Measurements from ENCODE around the gene MIB2.
"Not testable (repeated sequence)": the region's sequence is repeated elsewhere in the genome, so short reads cannot be mapped to it uniquely, and the experiment has no call there.

MIB2 gene

DNA sequence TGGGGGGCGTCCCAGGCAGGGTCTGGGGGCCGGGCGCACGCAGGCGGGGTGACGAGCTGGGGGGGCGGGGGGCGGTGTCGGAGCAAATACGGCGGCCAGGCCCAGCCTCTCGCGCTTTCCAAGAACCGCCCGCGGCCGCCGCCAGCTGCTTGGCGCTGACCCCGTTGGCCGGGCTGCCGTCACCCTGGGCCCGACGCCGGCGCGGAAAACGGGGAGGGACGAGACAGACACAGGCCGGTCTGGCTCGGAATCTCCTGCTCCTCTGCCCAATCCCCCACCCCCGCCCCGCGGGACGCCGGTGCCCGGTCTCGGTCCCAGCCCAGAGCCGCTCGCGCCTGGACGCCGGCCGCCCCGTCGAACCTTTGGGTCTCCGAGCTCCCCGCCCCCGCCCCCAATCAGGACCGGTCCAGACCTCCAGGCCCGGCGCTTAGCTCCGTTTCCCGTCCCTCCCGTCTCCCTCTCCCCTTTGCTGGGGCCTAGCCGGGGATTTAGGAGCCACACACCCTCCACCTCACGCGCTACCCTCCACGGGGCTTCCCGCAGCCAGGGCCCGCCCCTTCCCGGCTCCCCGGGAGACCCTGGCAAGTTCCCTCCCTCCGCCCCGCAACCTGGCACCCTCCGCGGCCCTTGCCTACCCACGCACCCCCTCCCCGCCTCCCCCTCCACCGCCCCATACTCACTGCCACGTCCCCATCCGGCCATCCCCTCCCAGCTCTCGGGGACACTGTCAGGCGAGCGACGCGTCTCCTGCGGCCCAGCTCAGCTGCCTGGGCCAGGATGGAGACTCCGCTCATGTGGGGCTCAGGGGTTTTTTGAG lies 15.9 kb downstream of the MIB2 start:
- H3K4me3 ChIP-seq (ENCODE audit: low read depth, low read length): no peak overlapping the region
- TF ChIP-seq MYC (IDR thresholded peaks at IDR 0.05; ENCODE audit: low read depth, low read length): no peak
- TF ChIP-seq, protein P1, sequence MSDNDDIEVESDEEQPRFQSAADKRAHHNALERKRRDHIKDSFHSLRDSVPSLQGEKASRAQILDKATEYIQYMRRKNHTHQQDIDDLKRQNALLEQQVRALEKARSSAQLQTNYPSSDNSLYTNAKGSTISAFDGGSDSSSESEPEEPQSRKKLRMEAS (IDR thresholded peaks at IDR 0.05; ENCODE audit: low read depth, low read length): no peak
- no peak for TF ChIP-seq POLR2A (IDR thresholded peaks at IDR 0.05; ENCODE audit: extremely low read depth, insufficient read length)
- TF ChIP-seq, protein P2, sequence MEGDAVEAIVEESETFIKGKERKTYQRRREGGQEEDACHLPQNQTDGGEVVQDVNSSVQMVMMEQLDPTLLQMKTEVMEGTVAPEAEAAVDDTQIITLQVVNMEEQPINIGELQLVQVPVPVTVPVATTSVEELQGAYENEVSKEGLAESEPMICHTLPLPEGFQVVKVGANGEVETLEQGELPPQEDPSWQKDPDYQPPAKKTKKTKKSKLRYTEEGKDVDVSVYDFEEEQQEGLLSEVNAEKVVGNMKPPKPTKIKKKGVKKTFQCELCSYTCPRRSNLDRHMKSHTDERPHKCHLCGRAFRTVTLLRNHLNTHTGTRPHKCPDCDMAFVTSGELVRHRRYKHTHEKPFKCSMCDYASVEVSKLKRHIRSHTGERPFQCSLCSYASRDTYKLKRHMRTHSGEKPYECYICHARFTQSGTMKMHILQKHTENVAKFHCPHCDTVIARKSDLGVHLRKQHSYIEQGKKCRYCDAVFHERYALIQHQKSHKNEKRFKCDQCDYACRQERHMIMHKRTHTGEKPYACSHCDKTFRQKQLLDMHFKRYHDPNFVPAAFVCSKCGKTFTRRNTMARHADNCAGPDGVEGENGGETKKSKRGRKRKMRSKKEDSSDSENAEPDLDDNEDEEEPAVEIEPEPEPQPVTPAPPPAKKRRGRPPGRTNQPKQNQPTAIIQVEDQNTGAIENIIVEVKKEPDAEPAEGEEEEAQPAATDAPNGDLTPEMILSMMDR (IDR thresholded peaks at IDR 0.05; ENCODE audit: low read depth, low read length): no peak

DNA sequence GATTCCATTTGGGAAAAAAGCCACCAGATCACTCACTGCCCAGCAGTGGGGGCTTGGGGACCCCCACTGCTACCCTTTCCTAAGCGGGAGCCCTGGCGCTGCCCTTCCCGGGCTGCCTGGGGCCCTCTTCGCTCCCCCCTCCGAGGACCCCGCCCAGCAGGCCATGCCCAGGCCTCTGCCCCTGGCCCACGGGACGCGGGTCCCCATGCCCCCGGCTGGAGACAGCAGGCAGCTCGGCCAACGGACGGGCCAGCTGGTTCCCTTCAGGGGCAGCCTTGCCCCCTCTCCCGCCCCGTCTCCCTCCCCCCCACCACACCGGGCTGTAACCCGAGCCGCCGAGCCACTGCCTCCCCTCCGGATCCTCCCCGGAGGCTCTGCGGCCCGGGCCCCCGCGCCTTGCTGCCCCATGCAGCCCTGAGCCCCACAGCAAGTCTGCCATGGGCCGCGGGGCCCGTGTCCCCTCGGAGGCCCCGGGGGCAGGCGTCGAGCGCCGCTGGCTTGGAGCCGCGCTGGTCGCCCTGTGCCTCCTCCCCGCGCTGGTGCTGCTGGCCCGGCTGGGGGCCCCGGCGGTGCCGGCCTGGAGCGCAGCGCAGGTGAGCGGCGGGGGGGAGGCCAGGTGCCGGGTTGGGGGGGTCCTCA lies 16.6 kb downstream of the MIB2 start, which contains the start of gene MMP23B:
TSS of gene MMP23B (plus strand) at position 392 of the 639 bp plus-strand sequence. CDS start at position 438, 46 bp downstream.
- TF ChIP-seq, protein P2 (IDR thresholded peaks at IDR 0.05; ENCODE audit: low read depth, low read length): no peak
- TF ChIP-seq POLR2A (IDR thresholded peaks at IDR 0.05; ENCODE audit: extremely low read depth, insufficient read length) (no peak), MYC (IDR thresholded peaks at IDR 0.05; ENCODE audit: low read depth, low read length) (no peak)
- TF ChIP-seq, protein P1 (IDR thresholded peaks at IDR 0.05; ENCODE audit: low read depth, low read length): no peak
- DNase-seq (ENCODE audit: low read depth): peak; percentile 38
- no peak within 1 kb of the TSS for H3K4me3 ChIP-seq (ENCODE audit: low read depth, low read length)

More for the DNA sequence above, 15.9 kb downstream of the MIB2 start:
- DNase-seq (ENCODE audit: low read depth): peak; percentile 5

DNA sequence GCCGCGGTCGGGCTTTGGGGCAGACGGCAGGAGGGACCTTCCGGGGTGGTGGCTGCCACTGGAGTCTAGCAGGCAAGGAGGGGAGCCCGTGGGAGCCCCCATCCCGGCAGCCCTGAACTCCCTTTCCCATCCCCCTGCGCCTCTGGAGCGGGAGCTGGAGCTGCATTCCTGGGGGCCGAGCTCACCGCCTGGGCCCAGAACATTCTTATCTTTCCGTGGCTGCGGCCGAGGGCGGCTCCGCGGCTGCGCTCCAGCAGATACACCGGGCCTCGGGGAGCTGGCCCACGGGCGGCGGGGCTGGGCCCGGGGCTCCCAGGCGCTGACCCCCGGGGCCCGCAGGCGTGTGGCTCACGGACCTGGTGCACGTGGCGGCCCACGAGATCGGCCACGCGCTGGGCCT lies 18.1 kb downstream of the MIB2 start:
- DNase-seq (ENCODE audit: low read depth); H3K4me3 ChIP-seq (ENCODE audit: low read depth, low read length): not testable (repeated sequence)

DNA sequence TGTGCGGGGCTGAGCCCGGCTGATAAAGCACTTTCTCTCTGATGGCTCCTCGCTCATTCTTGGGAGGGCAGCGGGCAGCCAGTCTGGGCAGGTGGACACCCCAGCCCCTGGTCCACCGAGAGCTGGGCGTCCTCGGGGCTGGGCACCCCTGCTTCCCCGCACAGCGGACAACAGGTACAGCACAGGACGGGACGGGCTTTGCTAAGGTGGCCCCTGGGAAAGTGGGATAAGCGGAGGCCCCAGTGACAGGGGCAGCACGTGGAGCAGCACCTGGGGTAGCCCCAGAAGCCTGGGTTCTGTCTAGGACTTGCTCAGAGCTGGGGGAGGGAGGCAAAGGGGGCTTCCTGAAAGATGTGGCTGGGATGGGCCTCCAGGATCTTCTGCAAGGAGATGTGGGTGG lies 19.3 kb downstream of the MIB2 start:
- H3K4me3 ChIP-seq (ENCODE audit: low read depth, low read length); DNase-seq (ENCODE audit: low read depth): not testable (repeated sequence)

DNA sequence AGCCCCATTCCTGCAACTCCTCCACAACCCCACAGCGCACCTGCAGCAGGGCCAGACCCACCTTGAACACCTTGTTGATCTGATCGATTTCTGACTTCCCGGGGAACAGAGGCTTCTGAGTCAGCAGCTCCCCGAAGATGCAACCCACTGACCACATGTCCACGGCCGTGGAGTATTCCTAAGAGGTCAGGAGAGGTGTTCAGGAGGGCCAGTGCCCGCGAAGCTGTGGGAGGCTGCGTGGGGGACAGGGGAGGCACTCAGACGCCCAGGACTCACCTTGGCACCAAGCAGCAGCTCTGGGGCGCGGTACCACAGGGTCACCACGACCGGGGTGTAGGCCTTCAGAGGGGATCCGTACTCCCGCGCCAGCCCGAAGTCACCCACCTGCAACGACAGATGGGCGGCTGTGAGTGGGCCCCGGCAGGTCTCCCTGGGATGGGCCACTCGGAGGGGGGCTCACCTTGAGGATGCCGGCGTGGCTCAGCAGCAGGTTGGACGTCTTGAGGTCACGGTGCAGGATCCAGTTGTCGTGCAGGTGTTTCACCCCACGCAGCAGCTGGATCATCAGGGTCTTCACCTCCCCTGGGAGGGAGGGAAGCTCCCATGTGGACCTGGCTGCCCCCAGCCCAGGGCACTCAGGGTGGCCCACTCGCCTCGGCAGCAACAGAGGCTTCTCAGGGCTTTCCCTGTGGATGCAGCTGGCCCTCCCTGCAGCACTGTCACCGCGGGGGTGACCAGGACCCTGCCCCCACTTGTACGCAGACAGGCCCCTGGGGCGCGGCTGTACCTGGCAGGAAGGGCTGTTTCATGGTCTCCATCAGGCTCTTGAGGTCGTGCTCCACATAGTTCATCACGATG lies 21.6 kb downstream of the MIB2 start:
- DNase-seq (ENCODE audit: low read depth); H3K4me3 ChIP-seq (ENCODE audit: low read depth, low read length): not testable (repeated sequence)

DNA sequence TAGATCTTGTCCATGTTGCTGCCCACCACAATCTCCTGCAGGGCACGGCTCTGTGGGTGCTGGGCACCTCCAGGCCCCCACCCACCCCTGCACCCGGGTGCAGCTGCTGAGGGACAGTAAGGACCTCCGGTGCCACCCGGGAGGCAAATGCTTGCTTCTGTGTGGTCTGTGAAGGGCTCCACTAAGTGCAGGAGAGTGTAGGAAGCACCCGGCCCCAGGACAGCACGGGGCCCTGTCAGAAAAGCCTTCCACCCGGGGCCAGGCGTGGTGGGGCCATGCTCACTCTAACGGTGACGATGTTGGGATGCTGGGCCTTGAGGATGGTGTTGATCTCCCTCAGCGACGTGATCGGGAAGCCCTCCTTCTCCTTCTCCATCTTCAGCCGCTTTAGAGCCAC lies 22.2 kb downstream of the MIB2 start:
- not testable (repeated sequence) for DNase-seq (ENCODE audit: low read depth); H3K4me3 ChIP-seq (ENCODE audit: low read depth, low read length)

DNA sequence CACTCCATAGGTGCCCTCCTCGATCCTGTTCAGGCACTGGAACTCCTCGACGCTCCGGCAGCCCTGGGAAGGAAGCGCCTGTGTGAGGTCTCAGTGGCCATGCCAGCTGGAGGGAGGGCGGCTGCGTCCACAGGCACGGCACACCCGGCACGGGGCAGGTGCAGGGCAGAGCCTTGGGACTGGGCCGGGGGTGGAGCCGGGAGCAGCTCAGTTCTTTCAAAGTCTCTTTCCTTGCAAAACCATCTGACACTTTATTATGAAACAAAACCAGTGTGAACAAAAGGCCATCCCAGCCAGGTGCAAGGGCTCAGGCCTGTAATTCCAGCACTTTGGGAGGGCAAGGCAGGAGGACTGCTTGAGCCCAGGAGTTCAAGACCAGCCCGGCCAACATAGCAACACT lies 23.2 kb downstream of the MIB2 start:
- H3K4me3 ChIP-seq (ENCODE audit: low read depth, low read length); DNase-seq (ENCODE audit: low read depth): not testable (repeated sequence)

DNA sequence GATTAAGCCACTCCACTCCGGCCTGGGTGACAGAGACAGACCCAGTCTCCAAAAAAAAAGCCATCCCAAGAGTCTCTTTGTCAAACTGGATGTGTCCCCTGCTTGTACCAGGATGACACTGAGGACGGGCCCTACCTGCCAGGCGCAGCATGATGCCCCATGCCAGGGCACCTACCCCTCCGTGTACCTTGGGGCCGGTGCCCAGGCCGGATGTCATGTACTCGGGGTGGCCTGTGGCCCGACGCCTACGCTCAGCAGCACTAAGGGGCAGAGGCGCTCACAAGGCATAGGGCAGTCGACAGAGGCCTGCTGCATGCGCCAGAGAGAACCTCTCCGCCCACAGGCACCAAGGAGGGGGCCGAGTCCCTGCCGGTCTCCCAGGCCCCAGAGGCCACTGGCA lies 24.1 kb downstream of the MIB2 start:
- not testable (repeated sequence) for DNase-seq (ENCODE audit: low read depth); H3K4me3 ChIP-seq (ENCODE audit: low read depth, low read length)

DNA sequence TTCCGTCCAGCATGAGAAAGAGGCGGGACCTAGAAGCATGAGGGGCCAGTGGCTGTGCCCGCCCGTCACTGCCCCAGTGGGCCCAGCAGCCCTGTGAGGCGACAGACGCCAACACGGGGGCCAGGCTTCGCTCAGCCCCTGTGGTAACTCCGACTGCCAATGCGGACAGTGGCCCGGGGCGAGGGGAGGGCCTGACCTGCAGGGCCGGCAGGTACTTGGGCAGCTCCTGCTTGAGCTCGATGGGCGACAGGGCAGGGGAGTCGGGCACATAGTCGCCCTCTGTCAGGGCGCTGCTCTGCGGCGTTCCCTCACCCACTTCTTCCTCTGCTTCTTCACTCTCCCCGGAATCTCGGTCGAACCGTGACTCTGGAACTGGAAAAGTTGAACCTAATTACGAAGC lies 24.8 kb downstream of the MIB2 start:
- not testable (repeated sequence) for H3K4me3 ChIP-seq (ENCODE audit: low read depth, low read length); DNase-seq (ENCODE audit: low read depth)

DNA sequence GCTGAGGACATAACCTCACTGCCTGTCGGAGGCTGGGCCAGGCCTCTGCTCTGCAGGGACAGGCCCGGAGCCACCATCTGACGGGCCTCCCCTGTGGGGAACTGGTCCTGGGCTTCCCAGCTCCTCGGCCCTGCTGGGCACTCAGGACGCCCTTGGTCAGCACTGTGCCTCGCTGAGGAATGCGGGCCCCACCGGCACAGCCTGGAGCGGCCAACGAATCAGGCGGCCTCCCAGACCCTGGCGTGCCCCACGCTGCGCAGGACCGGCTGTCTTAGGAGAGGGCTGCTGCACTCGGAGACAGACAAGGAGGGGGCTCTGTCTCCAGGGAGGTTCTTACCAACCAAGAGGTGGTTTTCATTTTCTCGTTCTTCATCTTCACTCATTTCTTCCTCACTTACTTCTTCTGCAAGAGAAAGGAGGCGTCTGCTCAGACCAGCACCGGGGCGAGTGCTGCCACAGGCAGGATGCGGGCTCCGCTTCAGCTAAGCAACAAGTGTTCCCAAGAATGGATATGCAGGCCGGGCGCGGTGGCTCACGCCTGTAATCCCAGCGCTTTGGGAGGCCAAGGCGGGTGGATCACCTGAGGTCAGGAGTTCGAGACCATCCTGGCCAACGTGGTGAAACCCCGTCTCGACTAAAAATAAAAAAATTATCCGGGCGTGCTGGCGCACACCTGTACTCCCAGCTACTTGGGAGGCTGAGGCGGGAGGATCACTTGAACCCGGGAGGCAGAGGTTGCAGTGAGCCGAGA lies 25.6 kb downstream of the MIB2 start:
- not testable (repeated sequence) for H3K4me3 ChIP-seq (ENCODE audit: low read depth, low read length); DNase-seq (ENCODE audit: low read depth)

DNA sequence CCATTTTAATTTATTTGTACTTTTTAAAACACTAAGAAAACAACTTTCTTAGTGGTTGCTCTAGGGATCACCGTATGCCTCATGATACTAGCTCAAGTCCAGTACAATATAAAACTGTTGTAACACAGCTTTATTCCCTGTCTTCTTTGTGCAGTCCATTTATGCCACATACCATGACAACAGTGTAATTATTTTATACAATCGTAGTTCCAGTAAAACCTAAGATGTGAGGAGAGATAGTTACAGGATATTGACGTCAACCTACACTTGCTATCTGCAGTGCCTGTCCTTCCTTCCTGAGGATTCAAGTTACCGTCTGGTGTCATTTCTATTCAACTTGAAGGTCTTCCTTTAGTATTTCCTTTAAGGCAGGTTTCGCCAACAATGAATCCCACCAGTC lies 31.0 kb downstream of the MIB2 start:
- H3K4me3 ChIP-seq (ENCODE audit: low read depth, low read length); DNase-seq (ENCODE audit: low read depth): not testable (repeated sequence)

DNA sequence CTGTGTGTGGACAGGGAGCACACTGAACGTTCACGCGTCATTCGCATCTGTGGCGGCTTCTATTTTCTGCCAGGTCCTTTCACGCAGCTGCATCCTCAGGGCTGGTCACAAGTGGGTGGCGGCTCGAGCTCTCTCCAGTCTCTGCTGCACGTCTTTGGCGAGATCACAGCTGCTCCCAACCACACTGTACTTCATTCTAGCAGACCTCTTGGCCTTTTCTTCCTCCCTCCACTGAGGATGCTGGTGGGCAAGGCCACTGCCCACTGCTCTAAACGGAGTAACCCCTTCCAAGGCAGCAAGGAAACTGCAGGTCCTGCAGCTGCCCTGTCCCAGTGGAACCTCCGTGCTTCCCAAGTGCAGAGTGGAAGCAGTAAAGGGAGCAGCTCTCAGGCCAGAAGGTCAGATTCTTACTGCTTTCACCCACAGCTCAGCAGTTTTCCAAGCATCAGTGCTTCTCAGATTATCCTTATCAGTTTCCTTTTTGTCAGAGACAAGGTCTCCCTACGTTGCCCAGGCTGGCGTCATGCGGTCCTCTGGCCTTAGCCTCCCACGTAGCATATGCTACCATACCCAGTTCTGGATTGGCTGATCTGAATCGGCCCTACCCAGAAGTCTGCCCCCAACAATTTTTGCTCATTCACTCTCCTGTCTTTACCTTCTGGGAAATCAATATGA lies 32.4 kb downstream of the MIB2 start:
- not testable (repeated sequence) for DNase-seq (ENCODE audit: low read depth); H3K4me3 ChIP-seq (ENCODE audit: low read depth, low read length)

DNA sequence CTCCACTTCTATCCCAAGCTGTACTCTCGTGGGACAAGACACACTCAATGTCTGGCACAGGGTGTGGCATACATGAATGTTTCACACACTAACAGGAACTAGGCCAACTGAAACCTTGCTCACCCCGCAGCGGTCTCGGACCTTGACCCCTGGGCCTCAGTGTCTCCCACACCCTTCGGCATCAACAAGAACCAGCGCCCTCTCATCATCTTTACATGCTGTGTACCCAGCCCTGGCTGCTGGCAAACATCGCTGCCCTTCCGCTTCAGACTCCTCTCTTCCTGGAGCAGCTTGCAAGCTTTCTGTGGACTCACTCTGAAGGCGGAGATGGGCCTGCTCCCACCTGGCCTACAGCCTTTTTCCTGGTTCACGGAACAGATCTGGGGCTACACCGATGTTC lies 33.0 kb downstream of the MIB2 start:
- H3K4me3 ChIP-seq (ENCODE audit: low read depth, low read length); DNase-seq (ENCODE audit: low read depth): not testable (repeated sequence)

Measured in NB4 (cell line).